Gastrocnemius medialis (tissue), 4 donors: ENCODE measurements around the gene THRAP3.

Experiments used
- CTCF ChIP-seq, 5 experiments: fragments of 450-650 bp in 3 of 5; fragments of 200-600 bp in 2 of 5; sonication (generic) in 2 of 5; IDR thresholded peaks in 4 of 5; conservative IDR thresholded peaks in 1 of 5; 1 replicate in 4 of 5; 2 replicates in 1 of 5; pipeline ENCODE4 v1.5.1; 2016 to 2019; ENCODE audit warnings: antibody characterized with exemption in 5 of 5, mild to moderate bottlenecking in 3 of 5, moderate library complexity in 3 of 5
- POLR2A ChIP-seq, 2 donors: fragments of 450-650 bp; IDR thresholded peaks; one replicate each; pipeline ENCODE4 v1.6.1; 2017; ENCODE audit warnings: antibody characterized with exemption in 2 of 2, mild to moderate bottlenecking in 2 of 2, moderate library complexity in 2 of 2

DNA sequence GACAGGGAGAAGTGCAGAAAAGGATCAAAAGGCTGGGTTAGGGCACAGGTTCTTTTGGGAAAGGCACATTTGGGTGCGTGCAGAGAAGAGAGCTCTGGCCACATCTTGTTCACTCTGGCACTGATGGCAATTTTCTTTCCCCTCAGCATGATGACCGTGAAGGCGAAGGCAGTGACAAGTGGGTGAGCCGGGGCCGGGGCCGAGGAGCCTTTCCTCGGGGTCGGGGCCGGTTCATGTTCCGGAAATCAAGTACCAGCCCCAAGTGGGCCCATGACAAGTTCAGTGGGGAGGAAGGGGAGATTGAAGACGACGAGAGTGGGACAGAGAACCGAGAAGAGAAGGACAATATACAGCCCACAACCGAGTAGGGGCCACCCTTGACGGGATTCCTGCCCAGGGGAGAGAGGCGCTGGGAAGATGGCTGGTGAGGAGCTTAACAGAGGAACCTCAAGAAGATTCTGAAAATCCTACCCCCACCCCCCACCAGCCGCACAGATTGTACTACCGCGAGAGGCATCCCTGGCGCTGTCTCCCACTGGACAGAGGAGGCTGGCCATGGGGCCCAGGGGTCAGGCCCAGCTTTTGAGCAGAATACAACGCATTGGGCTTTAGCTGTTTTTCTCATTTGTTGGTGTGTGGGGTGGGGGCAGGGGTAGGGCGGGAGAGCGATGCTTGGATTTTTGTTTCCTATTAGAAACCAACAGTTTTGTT lies 79.6 kb downstream of the THRAP3 start:
- no peak for TF ChIP-seq CTCF (IDR thresholded peaks at IDR 0.05 in 4 of 5, conservative IDR thresholded peaks at IDR 0.05 in 1 of 5)
- TF ChIP-seq POLR2A (IDR thresholded peaks at IDR 0.05): no peak
